Measurements from ENCODE around the gene LPP. TPM values are rescaled to one million over a fixed set of nuclear protein-coding genes. Genes with fewer than 3 reads are reported as not detected.

Gene LPP
- total RNA-seq, 4 donors from 2014 or later, result 183 to 293 (median 242) TPM

- H3K36me3 ChIP-seq, result peaks cover 0 to 8% (median 0%) of the 10 kb centered on the region in 3 donors
- H3K27ac ChIP-seq, result no peak overlapping the region
- no peaks in the 10 kb centered on the region for H3K27me3 ChIP-seq
- no peak for TF ChIP-seq CTCF (IDR thresholded peaks at IDR 0.05)
- TF ChIP-seq EP300 (IDR thresholded peaks at IDR 0.05), result no peak
- TF ChIP-seq POLR2A (IDR thresholded peaks at IDR 0.05), result no peak
- H3K9me3 ChIP-seq, result no peaks in the 10 kb centered on the region
- H3K4me3 ChIP-seq, result no peak overlapping the region
- H3K4me1 ChIP-seq, result peaks cover 0 to 42% (median 21%) of the 10 kb centered on the region in 4 donors
- DNase-seq (ENCODE audit: low spot score in 2 of 2), result no peak
- 88 to 95% methylated on average over 3 of the region's 3 CpGs for WGBS, 2 donors
These were observed 30.2 kb downstream of the LPP start for GRCh38 chr3:188184160-188184559.

- TF ChIP-seq EP300 (IDR thresholded peaks at IDR 0.05), result no peak
- TF ChIP-seq POLR2A (IDR thresholded peaks at IDR 0.05), result no peak
- TF ChIP-seq CTCF (IDR thresholded peaks at IDR 0.05), result no peak
- no peak overlapping the region for H3K4me3 ChIP-seq
- no peaks in the 10 kb centered on the region for H3K9me3 ChIP-seq
- 88 to 93% methylated on average over 3 of the region's 3 CpGs for WGBS, 2 donors
- peaks cover 0 to 37% (median 19%) of the 10 kb centered on the region in 4 donors for H3K4me1 ChIP-seq
- H3K36me3 ChIP-seq, result peaks cover 0 to 3% (median 0%) of the 10 kb centered on the region in 3 donors
- no peak for DNase-seq (ENCODE audit: low spot score in 2 of 2)
- no peak overlapping the region for H3K27ac ChIP-seq
- H3K27me3 ChIP-seq, result no peaks in the 10 kb centered on the region
These were observed 30.7 kb downstream of the LPP start for GRCh38 chr3:188184649-188185048.

GRCh38 chr3:188185717-188186251 is 31.8 kb downstream of the LPP start:
- H3K27ac ChIP-seq, result peak overlapping the region in 3 of 4 donors; percentile 32 to 46 (median 33)
- WGBS, 2 donors, result 65 to 67% methylated on average over 7 of the region's 7 CpGs
- peaks cover 0 to 3% (median 0%) of the 10 kb centered on the region in 3 donors for H3K36me3 ChIP-seq
- no peak for TF ChIP-seq POLR2A (IDR thresholded peaks at IDR 0.05)
- no peak for TF ChIP-seq CTCF (IDR thresholded peaks at IDR 0.05)
- no peak for TF ChIP-seq EP300 (IDR thresholded peaks at IDR 0.05)
- H3K27me3 ChIP-seq, result no peaks in the 10 kb centered on the region
- DNase-seq (ENCODE audit: low spot score in 2 of 2), result no peak
- H3K9me3 ChIP-seq, result no peaks in the 10 kb centered on the region
- H3K4me1 ChIP-seq, result peaks cover 0 to 30% (median 18%) of the 10 kb centered on the region in 4 donors
- H3K4me3 ChIP-seq, result no peak overlapping the region

GRCh38 chr3:188187053-188187452 is 33.1 kb downstream of the LPP start:
- TF ChIP-seq EP300 (IDR thresholded peaks at IDR 0.05) (no peak), POLR2A (IDR thresholded peaks at IDR 0.05) (no peak), CTCF (IDR thresholded peaks at IDR 0.05) (no peak)
- no peak overlapping the region for H3K27ac ChIP-seq
- no peak overlapping the region for H3K4me3 ChIP-seq
- peaks cover 0 to 30% (median 18%) of the 10 kb centered on the region in 4 donors for H3K4me1 ChIP-seq
- H3K27me3 ChIP-seq, result no peaks in the 10 kb centered on the region
- 81% methylated on average over 2 of the region's 2 CpGs for whole genome bisulfite sequencing, 2 donors
- H3K36me3 ChIP-seq, result peaks cover 0 to 11% (median 0%) of the 10 kb centered on the region in 3 donors
- DNase-seq (ENCODE audit: low spot score in 2 of 2), result no peak
- H3K9me3 ChIP-seq, result no peaks in the 10 kb centered on the region

GRCh38 chr3:188188911-188189310 is 35.0 kb downstream of the LPP start:
- Histone ChIP-seq H3K4me3 (no peak overlapping the region), H3K36me3 (peaks cover 0 to 18% (median 0%) of the 10 kb centered on the region in 3 donors), H3K27ac (no peak overlapping the region), H3K9me3 (no peaks in the 10 kb centered on the region), H3K27me3 (no peaks in the 10 kb centered on the region), H3K4me1 (peaks cover 0 to 25% (median 18%) of the 10 kb centered on the region in 4 donors)
- TF ChIP-seq CTCF (IDR thresholded peaks at IDR 0.05) (no peak), EP300 (IDR thresholded peaks at IDR 0.05) (no peak), POLR2A (IDR thresholded peaks at IDR 0.05) (no peak)
- DNase-seq (ENCODE audit: low spot score in 2 of 2), result no peak

All from tibial nerve (tissue), 4 donors.